NCI-H2081 treated with DMSO at 0.1 percent for 48 hours (cell line): Measurements from ENCODE around the gene ATR.
"Not testable (repeated sequence)": the region's sequence is repeated elsewhere in the genome, so short reads cannot be mapped to it uniquely, and the experiment has no call there.

Source experiments
- DNase-seq: peaks from one replicate; lab custom pipeline; 2025; lab: John Stamatoyannopoulos, UW

Gene ATR

GRCh38 chr3:142447852-142448823 is 130.4 kb downstream of the ATR start, which contains the start of gene XRN1:
Gene XRN1 (minus strand): TSS chr3:142448037. CDS start chr3:142447944, 93 bp downstream.
- DNase-seq: peak; percentile 83

- DNase-seq: peak; percentile 17
These were observed 131.2 kb downstream of the ATR start for GRCh38 chr3:142447301-142447851.

- no peak for DNase-seq
These were observed 132.7 kb downstream of the ATR start for GRCh38 chr3:142445816-142446254.

GRCh38 chr3:142444343-142444742 is 134.2 kb downstream of the ATR start:
- no peak for DNase-seq

GRCh38 chr3:142443060-142443459 is 135.5 kb downstream of the ATR start:
- not testable (repeated sequence) for DNase-seq

- DNase-seq: not testable (repeated sequence)
These were observed 138.9 kb downstream of the ATR start for GRCh38 chr3:142439499-142440220.

- DNase-seq: not testable (repeated sequence)
These were observed 140.4 kb downstream of the ATR start for GRCh38 chr3:142438096-142438495.

GRCh38 chr3:142436951-142437585 is 141.5 kb downstream of the ATR start:
- no peak for DNase-seq

GRCh38 chr3:142434503-142434902 is 144.0 kb downstream of the ATR start:
- no peak for DNase-seq

- no peak for DNase-seq
These were observed 145.4 kb downstream of the ATR start for GRCh38 chr3:142433110-142433509.

- DNase-seq: no peak
These were observed 149.0 kb downstream of the ATR start for GRCh38 chr3:142429582-142429981.

- no peak for DNase-seq
These were observed 153.8 kb downstream of the ATR start for GRCh38 chr3:142424754-142425153.

- DNase-seq: no peak
These were observed 159.5 kb downstream of the ATR start for GRCh38 chr3:142418926-142419592.

- no peak for DNase-seq
These were observed 161.2 kb downstream of the ATR start for GRCh38 chr3:142417302-142417701.

GRCh38 chr3:142400537-142400936 is 178.0 kb downstream of the ATR start:
- not testable (repeated sequence) for DNase-seq
